HG02981 (cell line): ENCODE results near the gene MKX.

ENCODE experiments used
- ATAC-seq: cut with Tn5 transposase; IDR thresholded peaks from one replicate; pipeline ENCODE4 v1.9.1; 2021; ENCODE audit warnings: mild to moderate bottlenecking, moderate library complexity; ENCODE audit not compliant: unreplicated experiment

Gene MKX, protein sequence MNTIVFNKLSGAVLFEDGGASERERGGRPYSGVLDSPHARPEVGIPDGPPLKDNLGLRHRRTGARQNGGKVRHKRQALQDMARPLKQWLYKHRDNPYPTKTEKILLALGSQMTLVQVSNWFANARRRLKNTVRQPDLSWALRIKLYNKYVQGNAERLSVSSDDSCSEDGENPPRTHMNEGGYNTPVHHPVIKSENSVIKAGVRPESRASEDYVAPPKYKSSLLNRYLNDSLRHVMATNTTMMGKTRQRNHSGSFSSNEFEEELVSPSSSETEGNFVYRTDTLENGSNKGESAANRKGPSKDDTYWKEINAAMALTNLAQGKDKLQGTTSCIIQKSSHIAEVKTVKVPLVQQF

DNA sequence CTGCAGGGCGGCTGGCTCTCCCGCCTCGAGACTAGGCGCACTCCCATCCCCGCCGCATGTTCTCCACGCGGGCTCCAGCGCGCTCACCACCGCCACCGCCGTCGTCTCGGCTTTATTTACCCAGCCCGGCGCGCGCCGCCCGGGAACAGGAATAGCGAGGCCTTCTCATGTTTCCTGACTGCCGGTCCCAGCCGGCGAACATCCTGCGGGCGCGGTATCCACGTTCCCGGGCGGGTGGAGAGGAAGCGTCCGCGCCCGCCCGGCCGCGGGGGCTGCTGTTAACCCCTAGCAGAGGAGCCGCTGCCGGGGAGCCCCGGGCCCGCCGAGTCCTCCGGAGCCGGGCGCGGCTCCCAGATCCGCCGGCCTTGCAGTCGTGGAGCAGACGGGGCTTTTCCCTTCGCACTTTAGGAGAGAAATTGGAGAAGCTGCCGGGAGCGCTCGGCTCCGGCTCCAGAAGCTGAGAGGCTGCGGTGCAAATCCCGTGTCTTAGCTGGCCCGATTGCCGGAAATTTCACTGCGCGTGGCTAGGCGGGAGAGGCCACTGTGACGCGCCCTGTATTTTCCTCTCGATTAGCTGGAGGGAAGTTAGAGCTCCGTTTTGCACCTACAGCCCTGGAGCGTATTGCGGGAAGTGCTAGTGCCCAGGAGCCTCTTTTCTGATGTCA is at the start of gene MKX:
Gene MKX (minus strand): TSS at position 88 of the 665 bp plus-strand sequence. CDS start 2,404 bp downstream, outside the sequence.
- no peak for ATAC-seq

DNA sequence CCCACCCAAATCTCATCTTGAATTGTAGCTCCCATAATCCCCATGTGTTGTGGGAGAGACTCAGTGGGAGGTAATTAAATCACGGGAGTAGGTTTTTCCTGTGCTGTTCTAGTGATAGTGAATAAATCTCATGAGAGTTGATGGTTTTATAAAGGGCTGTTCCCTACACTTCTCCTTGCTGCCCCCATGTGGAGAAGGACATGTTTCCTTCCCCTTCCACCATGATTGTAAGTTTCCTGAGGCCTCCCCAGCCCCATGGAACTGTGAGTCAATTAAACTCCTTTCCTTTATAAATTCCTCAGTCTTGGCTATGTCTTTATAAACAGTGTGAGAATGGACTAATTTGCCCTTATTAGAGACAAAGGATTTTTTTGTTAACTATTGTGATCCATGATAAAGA is 48.5 kb upstream of the MKX start:
- ATAC-seq: no peak

DNA sequence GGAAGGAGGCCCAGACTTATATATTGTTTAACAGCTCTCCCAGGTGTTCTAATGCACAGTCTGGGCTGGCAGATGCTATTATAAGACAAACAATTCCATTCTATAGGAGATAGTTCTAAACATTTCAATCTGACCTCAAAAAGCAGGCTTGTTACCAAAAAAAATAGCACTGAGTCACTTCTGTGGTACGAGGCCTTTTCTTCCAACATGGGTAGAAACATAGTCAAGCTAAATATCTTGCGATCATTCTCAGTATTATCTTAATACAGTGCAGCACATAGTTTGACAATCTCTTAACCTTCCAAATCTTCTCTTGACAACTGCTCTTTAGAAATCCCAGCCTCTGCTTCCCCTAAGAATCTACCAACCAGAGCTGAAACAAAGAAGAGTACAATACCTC is 46.6 kb upstream of the MKX start:
- ATAC-seq: no peak

DNA sequence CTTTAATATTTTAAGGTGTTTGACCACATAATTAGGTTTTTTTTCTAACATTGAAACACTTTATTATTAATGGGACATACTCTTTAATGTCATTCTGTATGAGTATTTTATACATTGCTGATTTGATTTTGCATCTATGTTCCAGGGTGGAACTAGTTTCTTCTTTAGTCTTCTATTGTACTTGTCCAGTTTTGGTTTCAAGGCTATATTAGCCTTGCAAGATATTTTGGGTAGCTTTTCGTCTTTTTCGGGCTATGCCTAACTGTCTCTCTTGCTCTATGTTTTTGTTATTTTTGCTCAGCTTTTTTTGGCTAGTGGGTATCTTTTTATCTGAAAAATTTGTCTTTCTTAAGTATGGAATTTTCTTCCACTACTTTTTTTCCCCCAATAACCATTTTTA is 38.7 kb upstream of the MKX start:
- ATAC-seq: no peak

DNA sequence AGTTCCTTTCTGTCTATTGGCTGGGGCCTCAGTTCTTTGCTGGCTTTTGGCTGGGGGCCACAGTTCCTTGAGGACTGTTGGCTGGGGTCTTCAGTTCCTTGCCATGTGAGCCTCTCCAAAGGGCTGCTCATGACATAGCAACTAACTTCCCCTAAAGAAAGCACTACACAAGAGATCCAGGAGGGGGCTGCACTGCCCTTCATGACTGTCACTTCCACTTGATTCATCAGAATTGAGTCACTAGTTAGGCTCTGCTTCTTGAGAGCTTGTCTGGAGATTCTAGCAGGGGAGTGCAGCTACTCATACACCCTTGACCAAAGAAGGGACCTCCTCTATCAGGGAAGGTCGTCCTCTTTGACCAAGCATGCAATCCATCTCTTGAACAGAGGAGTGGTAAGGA is 38.0 kb upstream of the MKX start:
- no peak for ATAC-seq

DNA sequence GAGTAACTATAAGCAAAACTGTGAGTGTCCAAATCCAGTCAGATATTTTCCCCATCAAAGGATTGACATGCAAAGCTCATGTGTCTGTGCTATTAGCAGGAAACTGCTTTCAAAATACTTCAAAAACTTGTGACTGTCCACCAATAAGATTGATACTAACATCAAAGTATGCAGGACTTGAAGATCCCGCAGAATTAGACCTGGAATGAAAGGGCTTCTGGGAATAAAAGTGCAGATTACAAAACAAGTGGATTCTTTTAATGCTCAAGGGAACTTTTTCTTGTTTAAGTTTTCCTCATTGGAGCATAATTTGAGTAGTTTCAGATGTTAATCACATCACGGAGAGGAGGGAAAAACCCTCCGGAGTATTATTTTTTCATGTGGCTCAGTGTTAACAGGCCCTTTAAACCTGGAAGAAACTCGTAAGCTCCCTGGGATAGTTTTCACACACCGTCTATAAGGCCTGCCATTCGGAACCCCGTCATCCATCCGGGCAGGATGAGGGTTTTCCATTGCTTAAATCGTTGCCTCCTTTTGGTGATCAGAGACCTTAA is 33.9 kb upstream of the MKX start:
- no peak for ATAC-seq

DNA sequence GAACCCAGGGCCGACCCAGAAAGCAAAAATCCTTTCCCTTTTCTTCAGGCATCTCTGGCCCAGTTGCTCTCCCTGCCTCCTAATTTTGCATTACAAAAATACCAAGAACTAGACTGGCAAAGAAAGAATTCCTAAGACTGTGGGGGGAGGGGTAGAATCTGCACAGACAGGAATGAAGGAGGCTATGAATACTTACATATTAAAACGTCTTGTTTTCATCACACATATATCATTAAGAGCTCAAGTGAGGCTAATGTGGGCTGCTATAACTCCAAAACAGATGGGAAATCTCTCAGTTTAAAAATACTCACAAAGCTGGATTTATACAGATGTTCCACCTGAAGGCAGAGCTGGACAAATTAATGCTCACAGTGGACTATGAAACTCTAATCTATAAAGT is 29.2 kb upstream of the MKX start:
- no peak for ATAC-seq

DNA sequence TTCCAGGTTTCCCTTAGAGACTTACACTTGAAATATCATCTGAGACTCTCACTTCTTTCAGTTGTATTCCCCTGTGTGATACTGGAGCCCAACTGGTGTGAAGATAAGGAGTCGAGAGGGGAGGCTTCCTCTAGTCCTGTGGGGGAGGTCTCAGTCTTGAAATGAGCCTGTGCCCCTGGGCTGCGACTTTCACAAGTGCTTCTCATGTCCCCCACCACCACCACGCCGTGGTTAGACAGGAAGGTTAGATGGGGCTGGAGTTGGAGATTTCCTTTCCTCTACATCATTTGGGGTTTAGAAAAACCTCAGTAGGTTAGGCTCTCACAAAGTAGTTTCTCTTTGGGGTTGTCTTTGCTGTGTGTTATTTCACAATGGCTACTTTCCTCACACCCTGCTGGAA is 25.6 kb upstream of the MKX start:
- no peak for ATAC-seq

DNA sequence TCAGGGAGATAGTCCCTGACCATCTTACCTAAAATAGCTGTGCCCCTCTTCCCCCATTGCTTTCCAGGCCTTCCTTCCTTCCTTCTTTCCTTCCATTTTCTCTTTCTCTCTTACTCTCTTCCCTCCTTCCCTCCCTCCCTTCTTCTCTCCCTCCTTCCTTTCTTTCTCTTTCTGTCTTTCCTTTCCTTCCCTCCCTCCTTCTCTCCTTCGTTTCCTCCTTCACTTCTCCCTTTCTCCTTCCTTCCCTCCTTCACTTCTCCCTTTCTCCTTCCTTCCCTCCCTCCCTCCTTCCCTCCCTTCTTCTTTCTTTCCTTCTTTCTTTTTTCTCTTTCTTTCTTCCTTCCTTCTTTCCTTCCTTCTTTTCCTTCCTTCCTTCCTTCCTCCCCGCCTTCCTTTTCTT is 24.6 kb upstream of the MKX start:
- ATAC-seq: no peak

DNA sequence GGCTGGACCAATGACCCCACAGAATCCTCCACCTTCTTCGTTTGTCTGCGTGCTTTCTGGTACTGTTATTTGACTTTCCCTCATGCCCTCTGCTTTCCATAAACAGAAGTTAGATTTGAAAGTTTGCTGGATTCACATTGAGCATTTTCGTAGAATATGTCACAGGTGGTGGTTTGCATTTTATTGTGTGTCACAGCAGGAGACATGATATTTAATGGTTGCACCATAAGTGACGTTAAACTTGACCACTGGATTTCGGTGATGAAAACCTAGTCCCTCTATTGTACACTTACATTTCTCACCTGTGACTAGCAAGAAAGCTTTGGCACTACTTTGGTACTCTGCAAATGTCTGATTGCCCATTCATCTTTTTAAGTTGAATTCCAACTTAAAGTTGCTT is 15.2 kb upstream of the MKX start:
- ATAC-seq: no peak

DNA sequence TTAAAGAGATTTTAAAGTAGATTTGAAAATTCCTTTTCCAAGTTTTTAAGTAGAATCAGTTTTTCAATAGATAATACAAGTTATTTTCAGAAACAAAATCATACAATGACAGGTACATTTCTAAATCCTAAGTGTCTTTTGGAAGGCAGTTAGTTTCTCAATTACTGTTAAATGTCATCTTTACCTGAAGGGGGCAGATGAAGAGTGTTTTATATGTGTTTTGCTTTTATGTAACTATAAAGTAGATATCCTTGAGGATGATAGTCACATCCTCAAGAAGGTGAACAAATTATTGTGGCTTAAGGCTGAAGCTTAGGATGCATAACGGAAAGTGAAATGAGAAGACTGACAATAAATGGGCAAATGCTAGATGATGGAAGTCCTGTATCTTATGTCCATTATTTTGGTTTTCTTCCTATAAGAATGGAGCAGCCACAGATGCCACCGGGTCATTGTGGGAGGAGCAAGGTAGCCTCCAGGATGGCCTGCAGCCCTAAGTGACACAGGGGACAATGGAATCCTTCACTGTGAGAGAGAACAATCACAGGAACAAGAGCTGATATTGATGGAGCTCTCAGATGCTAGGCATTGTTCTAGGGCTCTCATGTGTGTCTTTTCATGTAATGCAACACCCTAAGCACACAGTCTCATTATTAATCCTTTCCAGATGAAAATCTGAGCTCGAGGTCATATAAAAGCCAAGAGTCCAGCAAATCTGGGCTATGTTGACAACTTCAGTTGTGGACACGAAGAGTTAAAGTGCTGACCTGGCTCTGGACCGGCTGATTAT is 14.1 kb upstream of the MKX start:
- ATAC-seq: no peak

DNA sequence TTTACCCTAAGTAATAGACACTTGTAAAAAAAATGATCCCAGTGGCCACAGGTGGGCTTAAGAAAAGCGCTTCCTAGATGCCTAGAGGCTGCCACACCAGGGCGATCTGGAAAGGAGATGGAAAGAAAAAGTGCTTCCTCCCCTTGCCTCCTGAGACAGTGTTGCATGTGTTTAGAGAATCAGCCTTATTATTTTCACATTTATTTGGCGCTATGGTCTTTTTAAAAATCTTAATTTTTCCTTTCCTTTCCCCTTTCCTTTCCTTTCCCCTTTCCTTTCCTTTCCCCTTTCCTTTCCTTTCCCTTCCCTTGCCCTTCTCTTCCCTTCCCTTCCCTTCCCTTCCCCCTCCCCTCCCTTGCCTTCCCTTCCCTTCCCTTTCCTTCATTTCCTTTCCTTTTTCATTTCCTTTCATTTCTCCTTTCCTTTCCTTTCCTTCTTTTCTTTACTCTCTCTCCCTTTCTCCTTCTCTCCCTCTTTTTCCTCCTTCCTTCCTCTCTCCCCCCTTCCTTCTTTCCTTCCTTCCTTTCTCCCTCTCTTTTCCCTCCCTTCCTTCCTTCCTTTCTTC is 7.1 kb upstream of the MKX start:
- ATAC-seq: no peak

DNA sequence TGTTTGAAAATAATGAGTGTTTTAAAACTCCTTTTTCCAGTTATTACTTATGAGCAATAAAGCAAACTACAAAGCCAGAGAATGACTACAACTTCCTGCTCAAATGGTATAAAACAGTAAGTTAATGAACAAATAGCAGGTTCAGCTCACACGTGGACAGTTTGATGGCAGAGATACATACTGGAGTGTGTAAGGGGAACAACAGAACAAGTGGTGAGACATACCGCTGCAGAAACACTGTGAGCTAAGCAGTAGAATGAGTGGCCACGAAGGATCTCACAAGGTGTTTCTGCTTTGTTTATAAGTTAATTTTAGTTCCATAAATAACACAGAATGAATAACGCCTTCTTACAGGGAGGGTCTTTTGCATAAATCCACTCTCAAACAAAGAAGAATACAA is 3.0 kb upstream of the MKX start:
- ATAC-seq: no peak

DNA sequence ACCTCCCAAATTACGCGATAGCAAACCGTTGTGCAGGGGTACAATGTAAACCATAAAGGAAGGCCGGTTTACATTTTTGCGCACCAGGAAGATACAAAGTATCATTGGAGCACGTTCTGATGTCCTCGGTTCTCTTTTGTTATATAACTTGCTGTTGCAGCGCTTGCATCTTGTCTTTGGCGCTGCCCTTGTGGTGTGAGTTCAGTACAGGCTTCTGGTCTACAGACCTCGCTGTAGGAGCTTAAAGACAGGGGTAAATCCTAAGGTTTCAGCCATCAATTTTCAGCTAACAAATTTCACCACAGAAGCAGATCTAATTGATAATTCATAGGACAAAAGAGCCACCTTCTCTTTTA is 1.5 kb upstream of the MKX start:
- ATAC-seq: no peak

DNA sequence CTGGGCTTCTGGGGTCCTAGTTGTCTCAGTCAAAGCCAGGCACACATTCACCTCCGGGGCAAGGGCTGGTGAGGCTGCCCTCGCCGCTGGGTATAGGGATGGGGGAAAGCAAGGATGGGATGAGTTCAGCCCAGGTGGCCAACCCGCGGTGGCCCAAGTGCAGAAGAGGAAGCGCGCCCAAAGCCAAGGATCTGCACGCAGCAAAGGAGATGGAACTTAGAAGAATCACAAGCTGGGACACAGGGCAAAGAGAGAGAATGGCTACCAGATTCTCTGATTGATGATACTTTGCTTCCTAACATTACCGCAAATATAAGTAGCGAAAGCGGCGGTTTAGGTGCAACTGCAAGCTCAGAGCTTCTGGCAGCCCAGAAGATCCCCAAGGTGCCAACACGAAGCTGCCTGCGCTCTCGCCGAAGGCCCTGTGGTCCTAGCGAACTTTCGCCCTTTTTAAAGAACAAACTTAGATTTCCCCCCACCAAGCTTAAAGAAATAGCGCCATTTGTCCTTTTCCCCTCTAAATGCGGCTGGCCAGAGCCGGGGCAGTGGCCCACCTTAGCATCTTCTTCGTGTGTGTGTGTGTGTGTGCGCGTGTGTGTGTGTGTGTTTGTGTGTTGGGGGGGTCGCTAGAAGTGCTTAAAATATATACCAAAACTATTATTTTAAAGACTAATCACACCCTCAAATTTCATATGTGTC is 927 bp upstream of the MKX start:
- no peak for ATAC-seq

DNA sequence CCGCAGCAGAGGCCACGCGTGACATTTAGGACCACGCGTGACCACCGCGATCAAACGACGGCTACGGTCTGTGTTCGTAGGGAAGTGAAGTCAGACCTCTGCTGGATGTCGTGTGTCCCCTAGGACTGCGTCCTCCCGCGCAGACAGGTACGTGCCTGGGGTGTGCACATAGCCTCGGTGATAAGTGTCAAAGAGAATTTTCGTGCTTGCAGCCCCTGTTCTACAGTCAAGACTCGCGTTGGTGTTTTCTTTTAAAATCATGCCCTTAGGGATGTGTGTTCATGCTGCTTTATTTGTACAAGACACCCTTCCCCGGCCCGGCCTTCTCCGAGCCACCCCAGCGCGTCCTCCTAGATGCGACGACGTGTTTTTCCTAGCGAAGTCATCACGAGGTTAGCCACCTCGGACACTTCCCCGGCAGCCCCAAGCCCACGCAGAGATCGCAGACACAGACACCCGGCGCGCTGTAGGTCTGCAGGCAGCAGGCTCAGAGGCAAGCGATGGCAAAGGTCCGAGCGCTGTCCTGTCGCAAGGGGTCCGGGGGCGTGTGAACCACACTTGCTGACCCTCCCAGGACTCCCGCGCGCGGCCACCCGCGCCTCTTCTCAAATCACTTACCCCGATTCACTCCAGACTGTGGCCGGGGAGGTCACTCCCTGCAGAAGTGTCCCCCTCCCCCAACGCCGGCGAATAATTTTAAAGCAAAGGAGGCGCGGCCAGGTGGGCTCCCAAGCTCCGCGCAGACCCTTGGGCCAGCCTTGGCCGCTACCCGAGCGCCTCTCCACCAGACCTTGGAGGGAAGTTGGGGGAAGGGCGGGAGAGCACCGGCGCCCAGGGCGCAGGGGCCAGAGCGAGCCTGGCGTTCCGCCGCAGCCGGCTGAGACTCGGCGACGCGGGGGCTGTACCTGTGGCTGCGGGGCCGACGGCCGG is 552 bp downstream of the MKX start:
- no peak for ATAC-seq

DNA sequence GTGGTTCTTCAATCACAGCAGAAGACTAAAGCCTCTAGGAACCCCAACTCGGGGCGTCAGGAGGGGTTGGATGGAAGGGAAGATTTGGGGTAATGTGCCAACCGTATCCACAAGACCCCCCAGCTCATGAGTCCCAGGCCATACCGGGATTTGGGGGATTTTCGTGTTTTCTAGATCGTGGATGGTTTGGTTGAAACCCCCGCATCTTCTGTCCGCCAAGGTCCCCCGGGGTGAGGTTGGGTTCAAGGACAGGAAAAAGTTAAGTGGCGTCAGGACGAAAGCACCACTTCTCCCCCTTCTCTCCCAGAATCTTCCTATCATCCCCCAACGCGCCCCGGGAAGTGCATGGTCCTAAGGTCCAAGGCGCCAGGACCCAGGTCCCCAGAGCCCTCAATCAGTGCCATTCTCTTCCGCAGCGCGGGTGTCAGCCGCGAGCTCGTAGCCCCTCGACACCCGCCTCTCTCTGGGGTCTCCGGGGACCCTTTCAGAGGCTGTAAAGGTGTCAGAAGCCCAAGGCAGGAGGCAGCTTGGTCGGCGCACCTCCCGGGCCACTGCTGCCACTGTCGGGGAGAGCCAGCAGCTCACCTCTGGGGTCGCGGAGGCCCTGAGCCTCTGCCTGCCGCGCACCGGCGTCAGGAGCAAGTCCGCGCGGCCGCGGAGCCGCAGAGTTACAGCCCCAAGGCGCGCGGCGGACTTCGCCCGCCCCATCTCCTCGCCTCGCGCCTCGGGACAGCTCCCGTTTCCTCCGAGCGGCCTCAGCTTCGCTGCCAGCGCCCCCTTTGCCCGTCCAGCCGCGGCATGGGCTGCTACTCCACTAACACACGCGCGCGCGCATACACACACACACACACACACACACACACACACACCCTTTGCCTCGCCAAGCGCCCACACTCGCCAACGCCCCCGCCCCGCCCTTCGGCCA is 1.5 kb downstream of the MKX start:
- no peak for ATAC-seq

DNA sequence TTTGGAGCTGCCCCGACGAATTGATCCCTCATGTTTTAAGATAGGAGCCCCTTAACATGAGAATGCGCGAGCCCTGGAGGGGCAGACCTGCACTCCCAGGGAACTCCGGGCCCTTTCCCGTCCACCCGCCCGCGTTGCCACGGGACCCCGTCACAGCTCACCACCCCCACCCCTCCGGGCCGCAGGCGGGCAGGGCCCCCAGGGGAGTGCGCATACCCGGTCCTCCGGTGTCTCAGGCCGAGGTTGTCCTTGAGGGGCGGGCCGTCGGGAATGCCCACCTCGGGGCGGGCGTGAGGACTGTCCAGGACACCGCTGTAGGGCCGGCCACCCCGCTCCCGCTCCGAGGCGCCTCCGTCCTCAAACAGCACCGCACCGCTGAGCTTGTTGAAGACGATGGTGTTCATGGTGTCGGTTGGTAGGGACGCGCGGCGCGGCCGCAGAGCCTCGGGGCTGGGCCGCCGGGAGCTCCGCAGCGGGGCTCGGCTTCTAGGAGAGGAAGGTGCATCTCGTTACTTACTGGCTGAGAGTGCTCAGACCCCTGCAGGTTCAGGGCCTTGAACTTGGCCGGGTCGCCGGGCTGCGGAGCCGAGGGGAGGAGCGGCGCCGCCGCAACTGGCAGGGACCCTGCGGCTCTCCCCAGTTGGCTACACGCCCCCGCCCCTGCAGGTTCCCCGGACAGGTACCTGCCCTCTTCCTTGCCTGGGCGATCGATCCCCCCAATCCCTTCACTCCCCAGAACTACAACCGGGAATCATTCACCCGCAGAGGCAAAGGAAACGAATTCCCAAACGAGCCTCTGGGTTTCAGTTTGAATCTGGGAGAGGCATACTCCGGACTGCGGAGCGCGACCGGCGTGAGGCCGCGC is 2.4 kb downstream of the MKX start:
- no peak for ATAC-seq
